Panc1 (cell line): ENCODE results near the gene SENP8. TPM values are rescaled to one million over a fixed set of nuclear protein-coding genes. Genes with fewer than 3 reads are reported as not detected.

Source experiments
- ATAC-seq: fragments of 200-7000 bp; cut with Tn5 transposase; 2 replicates; pipeline ENCODE4 v1.9.1; 2020; ENCODE audit warnings: mild to moderate bottlenecking, moderate library complexity
- BruUV-seq: library from RNA; stranded (reverse); fragments of 400-500 nt; replicated peaks from 2 replicates; lab custom pipeline; 2021; lab: Mats Ljungman, UMichigan
- CTCF ChIA-PET: fragments of 300-600 bp; sonication (Branson Sonifier 250); formaldehyde crosslinking; loops from one replicate; lab custom pipeline; 2022; ENCODE audit warnings: antibody characterized with exemption; lab: Charles Lee
- POLR2A ChIA-PET: fragments of 300-600 bp; sonication (Branson Sonifier 250); formaldehyde crosslinking; loops from one replicate; lab custom pipeline; 2022; ENCODE audit warnings: antibody characterized with exemption; lab: Charles Lee
- DNase-seq: peaks from one replicate; pipeline ENCODE4 v3.0.0-alpha.2; 2010; ENCODE audit warnings: low read depth, low spot score
- H3K27ac ChIP-seq: 2 replicates; pipeline ENCODE4 v1.5.1; 2011; ENCODE audit warnings: mild to moderate bottlenecking, low read length, inconsistent platforms
- H3K27me3 ChIP-seq: fragments of 200-500 bp; sonication (Bioruptor generic); 2 replicates; pipeline ENCODE4 v1.6.0; 2014; ENCODE audit warnings: low read length, inconsistent platforms; ENCODE audit not compliant: control insufficient read depth, insufficient read depth
- H3K36me3 ChIP-seq: fragments of 200-500 bp; sonication (Bioruptor generic); 2 replicates; pipeline ENCODE4 v1.5.1; 2014; ENCODE audit warnings: inconsistent platforms, mild to moderate bottlenecking, low read length, moderate library complexity; ENCODE audit not compliant: control insufficient read depth, insufficient read depth
- H3K4me1 ChIP-seq: 2 replicates; pipeline ENCODE4 v1.5.1; 2011; ENCODE audit warnings: inconsistent platforms, mild to moderate bottlenecking, low read length, moderate library complexity; ENCODE audit not compliant: control insufficient read depth, insufficient read depth
- H3K4me3 ChIP-seq, 2 experiments: 2 replicates each; pipeline ENCODE4 v1.5.1; 2011 to 2012; ENCODE audit warnings: low read depth in 2 of 2, low read length in 2 of 2, mild to moderate bottlenecking in 2 of 2, inconsistent platforms in 1 of 2, moderate library complexity in 1 of 2
- H3K9me3 ChIP-seq: fragments of 200-500 bp; sonication (Bioruptor generic); 2 replicates; pipeline ENCODE4 v1.5.1; 2014; ENCODE audit warnings: low read depth, mild to moderate bottlenecking, inconsistent platforms, low read length, moderate library complexity; ENCODE audit not compliant: control insufficient read depth, insufficient read depth
- POLR2AphosphoS5 ChIP-seq: IDR thresholded peaks from 2 replicates; pipeline ENCODE4 v1.6.1; 2012; ENCODE audit warnings: mild to moderate bottlenecking, low read depth, low read length, moderate library complexity
- SIN3A ChIP-seq: IDR thresholded peaks from 2 replicates; pipeline ENCODE4 v1.6.1; 2012; ENCODE audit warnings: low read depth, mild to moderate bottlenecking, low read length, moderate library complexity, borderline replicate concordance; ENCODE audit not compliant: insufficient read depth
- TCF7L2 ChIP-seq: IDR thresholded peaks from 2 replicates; pipeline ENCODE4 v1.6.1; 2011; ENCODE audit warnings: mild to moderate bottlenecking, low read depth, low read length, inconsistent platforms
- in situ Hi-C: cut with HindIII; loops from 2 replicates; pipeline ENCODE4 v1.10.0; 2016; ENCODE audit warnings: low sequenced_read_pairs, low pct_unique_long_range_greater_than_20kb
- intact Hi-C: fragments of 100-400 bp; cut with micrococcal nuclease; formaldehyde crosslinking; loops from one replicate; pipeline ENCODE4 v1.10.0; 2022; ENCODE audit not compliant: unreplicated experiment
- total RNA-seq: library from RNA; stranded (reverse); gene quantifications from one replicate; pipeline ENCODE4 v1.2.1, GENCODE V29; 2021; ENCODE audit not compliant: unreplicated experiment
- TF ChIP-seq, protein P1 (sequence below): fragments of 450-650 bp; IDR thresholded peaks from 2 replicates; pipeline ENCODE4 v1.5.1; 2017; ENCODE audit warnings: mild to moderate bottlenecking
- TF ChIP-seq, protein P2 (sequence below), 2 experiments: IDR thresholded peaks; 2 replicates each; pipeline ENCODE4 v1.6.1; 2011 to 2012; ENCODE audit warnings: low read depth in 2 of 2, control low read depth in 1 of 2, low read length in 1 of 2, mild to moderate bottlenecking in 1 of 2, moderate library complexity in 1 of 2; ENCODE audit not compliant: insufficient read depth in 1 of 2

The SENP8 gene
- total RNA-seq, 1 experiment from 2014 or later: 2.9 TPM

DNA sequence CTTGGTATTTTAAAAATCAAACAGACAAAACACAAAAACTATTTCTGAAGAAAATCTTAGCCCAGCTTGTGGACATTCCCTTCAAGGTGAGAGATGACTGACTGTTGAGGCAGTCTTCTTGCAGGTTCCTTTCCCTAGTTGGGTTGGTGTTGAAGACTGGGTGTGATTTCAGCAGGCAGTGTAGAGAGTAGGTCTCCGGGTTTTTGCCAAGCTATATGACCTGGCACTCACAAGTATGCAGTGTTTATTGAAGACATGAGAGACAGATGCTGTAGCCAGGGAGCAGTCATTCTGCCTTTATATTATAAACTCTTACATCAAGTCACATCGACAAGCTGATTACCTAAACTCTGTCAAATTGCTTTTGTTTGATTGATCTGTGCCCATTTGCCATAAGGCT, 17.5 kb downstream of the SENP8 start:
- CTCF ChIA-PET: no interaction called here
- in situ Hi-C loops: no loop called here
- BruUV-seq: no TSS peak
- TF ChIP-seq, protein P1, sequence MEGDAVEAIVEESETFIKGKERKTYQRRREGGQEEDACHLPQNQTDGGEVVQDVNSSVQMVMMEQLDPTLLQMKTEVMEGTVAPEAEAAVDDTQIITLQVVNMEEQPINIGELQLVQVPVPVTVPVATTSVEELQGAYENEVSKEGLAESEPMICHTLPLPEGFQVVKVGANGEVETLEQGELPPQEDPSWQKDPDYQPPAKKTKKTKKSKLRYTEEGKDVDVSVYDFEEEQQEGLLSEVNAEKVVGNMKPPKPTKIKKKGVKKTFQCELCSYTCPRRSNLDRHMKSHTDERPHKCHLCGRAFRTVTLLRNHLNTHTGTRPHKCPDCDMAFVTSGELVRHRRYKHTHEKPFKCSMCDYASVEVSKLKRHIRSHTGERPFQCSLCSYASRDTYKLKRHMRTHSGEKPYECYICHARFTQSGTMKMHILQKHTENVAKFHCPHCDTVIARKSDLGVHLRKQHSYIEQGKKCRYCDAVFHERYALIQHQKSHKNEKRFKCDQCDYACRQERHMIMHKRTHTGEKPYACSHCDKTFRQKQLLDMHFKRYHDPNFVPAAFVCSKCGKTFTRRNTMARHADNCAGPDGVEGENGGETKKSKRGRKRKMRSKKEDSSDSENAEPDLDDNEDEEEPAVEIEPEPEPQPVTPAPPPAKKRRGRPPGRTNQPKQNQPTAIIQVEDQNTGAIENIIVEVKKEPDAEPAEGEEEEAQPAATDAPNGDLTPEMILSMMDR: no peak
- Histone ChIP-seq H3K9me3 (no peaks in the 10 kb centered on the region), H3K27ac (no peak overlapping the region), H3K27me3 (no peaks in the 10 kb centered on the region), H3K4me3 (no peak overlapping the region), H3K36me3 (no peaks in the 10 kb centered on the region), H3K4me1 (0 out of 2 replicates have a peak, but pooled peaks cover 3% of the 10 kb centered on the region)
- ATAC-seq: no peak
- POLR2A ChIA-PET: no interaction called here
- DNase-seq: no peak
- intact Hi-C loops: no loop called here

DNA sequence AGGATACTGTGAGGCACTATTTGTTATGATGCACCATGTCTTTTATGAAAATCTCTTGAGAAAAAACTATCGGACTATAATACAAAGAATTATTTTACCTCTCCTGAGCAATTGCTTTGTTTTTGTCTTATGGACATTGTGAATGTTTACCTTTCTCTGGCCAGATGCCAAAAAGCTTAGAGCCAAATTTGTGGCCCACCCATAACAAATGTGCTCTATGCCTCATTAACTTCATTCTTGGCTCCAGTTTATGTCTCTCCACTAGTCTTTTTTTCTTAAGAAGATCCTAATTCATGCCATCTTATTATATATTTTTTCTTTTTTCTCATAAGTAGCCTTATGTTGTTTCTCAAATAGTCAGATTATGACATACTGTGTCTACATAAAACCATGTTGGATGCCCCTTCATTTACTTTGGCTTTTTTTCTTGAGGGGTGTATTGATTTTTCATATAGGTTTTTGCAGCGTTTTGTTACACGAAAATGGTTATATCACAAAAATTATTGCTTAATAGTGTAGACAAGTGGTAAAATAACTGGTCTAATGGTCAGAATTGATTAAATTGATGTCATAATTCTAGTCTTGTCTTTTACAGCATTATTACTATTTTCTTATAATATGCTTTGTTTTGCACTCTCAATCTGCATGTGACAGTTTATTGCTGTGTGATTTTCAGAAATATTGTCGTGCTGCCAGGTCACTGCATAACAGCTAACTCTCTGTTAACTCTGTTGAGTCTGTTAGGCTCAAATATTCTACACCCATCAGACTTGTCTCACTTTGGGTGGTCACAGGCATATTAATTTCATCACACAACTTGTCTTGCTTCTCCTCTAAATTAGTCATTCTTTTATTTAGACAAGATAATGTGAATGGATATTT, 18.2 kb downstream of the SENP8 start:
- Histone ChIP-seq H3K4me1 (0 out of 2 replicates have a peak, but pooled peaks cover 3% of the 10 kb centered on the region), H3K27me3 (no peaks in the 10 kb centered on the region), H3K27ac (no peak overlapping the region), H3K36me3 (no peaks in the 10 kb centered on the region), H3K9me3 (no peaks in the 10 kb centered on the region), H3K4me3 (no peak overlapping the region)
- ChIA-PET POLR2A (no interaction called here), CTCF (interaction anchor here (0.6 kb wide), 1 partner anchor 560 kb away, joined by 4 read pairs; no protein-coding TSS in a partner anchor)
- DNase-seq (no peak), ATAC-seq (no peak)
- no TSS peak for BruUV-seq
- intact Hi-C loops (no loop called here), in situ Hi-C loops (no loop called here)
- TF ChIP-seq SIN3A: no peak
- TF ChIP-seq TCF7L2: no peak
- TF ChIP-seq, protein P2, sequence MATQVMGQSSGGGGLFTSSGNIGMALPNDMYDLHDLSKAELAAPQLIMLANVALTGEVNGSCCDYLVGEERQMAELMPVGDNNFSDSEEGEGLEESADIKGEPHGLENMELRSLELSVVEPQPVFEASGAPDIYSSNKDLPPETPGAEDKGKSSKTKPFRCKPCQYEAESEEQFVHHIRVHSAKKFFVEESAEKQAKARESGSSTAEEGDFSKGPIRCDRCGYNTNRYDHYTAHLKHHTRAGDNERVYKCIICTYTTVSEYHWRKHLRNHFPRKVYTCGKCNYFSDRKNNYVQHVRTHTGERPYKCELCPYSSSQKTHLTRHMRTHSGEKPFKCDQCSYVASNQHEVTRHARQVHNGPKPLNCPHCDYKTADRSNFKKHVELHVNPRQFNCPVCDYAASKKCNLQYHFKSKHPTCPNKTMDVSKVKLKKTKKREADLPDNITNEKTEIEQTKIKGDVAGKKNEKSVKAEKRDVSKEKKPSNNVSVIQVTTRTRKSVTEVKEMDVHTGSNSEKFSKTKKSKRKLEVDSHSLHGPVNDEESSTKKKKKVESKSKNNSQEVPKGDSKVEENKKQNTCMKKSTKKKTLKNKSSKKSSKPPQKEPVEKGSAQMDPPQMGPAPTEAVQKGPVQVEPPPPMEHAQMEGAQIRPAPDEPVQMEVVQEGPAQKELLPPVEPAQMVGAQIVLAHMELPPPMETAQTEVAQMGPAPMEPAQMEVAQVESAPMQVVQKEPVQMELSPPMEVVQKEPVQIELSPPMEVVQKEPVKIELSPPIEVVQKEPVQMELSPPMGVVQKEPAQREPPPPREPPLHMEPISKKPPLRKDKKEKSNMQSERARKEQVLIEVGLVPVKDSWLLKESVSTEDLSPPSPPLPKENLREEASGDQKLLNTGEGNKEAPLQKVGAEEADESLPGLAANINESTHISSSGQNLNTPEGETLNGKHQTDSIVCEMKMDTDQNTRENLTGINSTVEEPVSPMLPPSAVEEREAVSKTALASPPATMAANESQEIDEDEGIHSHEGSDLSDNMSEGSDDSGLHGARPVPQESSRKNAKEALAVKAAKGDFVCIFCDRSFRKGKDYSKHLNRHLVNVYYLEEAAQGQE (IDR thresholded peaks at IDR 0.05; ENCODE audit: insufficient read depth in 1 of 2, low read depth in 2 of 2, low read length in 1 of 2): no peak
- TF ChIP-seq, protein P1: no peak
- no peak for TF ChIP-seq POLR2AphosphoS5
